ENCODE data around the gene PGAM2. TPM values are rescaled to one million over a fixed set of nuclear protein-coding genes. Genes with fewer than 3 reads are reported as not detected.

Gene PGAM2
- total RNA-seq, 1 experiment from 2014 or later, result 2.4 TPM

DNA sequence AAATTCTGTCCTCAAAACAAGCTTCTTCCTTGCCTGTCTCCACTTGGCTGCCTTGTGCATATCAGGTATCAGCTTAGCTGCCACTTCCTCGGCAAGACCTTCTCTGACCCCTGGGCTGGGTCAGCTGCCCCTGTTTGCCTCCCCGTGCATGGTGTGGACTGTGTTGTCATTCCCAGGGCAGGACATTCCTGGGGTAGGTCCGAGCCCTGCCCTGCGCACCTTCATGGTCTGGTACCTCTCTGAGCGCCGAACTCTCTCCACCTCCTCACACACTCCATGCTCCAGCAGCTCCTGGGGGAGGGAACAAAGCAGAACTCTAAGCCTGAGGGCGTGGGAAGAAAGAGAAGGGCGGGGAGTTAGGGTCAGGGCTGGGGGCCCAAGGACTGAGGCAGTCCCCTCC is 13.2 kb upstream of the PGAM2 start:
- ChIA-PET POLR2A (interaction anchor here (0.6 kb wide), 1 partner anchor 37 kb away, joined by 6 read pairs; no protein-coding TSS in a partner anchor), CTCF (no interaction called here)
- ATAC-seq (no peak), DNase-seq (ENCODE audit: low spot score) (no peak)
- peaks cover 29% of the 10 kb centered on the region for H3K36me3 Mint-ChIP-seq
- no peak overlapping the region for H3K27ac Mint-ChIP-seq
- no peak overlapping the region for H3K4me3 Mint-ChIP-seq
- no peaks in the 10 kb centered on the region for H3K9me3 Mint-ChIP-seq
- peaks cover 8% of the 10 kb centered on the region for H3K27me3 Mint-ChIP-seq (ENCODE audit: low read depth)
- TF ChIP-seq TEAD1 (CRISPR knock-in tag; IDR thresholded peaks at IDR 0.05) (no peak), MYBL2 (CRISPR knock-in tag; IDR thresholded peaks at IDR 0.05) (no peak), AR (CRISPR knock-in tag; IDR thresholded peaks at IDR 0.05) (no peak), MLX (CRISPR knock-in tag; IDR thresholded peaks at IDR 0.05) (no peak), ETV6 (CRISPR knock-in tag; IDR thresholded peaks at IDR 0.05) (no peak)
- TF ChIP-seq, protein P1, sequence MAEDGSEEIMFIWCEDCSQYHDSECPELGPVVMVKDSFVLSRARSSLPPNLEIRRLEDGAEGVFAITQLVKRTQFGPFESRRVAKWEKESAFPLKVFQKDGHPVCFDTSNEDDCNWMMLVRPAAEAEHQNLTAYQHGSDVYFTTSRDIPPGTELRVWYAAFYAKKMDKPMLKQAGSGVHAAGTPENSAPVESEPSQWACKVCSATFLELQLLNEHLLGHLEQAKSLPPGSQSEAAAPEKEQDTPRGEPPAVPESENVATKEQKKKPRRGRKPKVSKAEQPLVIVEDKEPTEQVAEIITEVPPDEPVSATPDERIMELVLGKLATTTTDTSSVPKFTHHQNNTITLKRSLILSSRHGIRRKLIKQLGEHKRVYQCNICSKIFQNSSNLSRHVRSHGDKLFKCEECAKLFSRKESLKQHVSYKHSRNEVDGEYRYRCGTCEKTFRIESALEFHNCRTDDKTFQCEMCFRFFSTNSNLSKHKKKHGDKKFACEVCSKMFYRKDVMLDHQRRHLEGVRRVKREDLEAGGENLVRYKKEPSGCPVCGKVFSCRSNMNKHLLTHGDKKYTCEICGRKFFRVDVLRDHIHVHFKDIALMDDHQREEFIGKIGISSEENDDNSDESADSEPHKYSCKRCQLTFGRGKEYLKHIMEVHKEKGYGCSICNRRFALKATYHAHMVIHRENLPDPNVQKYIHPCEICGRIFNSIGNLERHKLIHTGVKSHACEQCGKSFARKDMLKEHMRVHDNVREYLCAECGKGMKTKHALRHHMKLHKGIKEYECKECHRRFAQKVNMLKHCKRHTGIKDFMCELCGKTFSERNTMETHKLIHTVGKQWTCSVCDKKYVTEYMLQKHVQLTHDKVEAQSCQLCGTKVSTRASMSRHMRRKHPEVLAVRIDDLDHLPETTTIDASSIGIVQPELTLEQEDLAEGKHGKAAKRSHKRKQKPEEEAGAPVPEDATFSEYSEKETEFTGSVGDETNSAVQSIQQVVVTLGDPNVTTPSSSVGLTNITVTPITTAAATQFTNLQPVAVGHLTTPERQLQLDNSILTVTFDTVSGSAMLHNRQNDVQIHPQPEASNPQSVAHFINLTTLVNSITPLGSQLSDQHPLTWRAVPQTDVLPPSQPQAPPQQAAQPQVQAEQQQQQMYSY (CRISPR knock-in tag; IDR thresholded peaks at IDR 0.05), result no peak
- TF ChIP-seq, protein P2, sequence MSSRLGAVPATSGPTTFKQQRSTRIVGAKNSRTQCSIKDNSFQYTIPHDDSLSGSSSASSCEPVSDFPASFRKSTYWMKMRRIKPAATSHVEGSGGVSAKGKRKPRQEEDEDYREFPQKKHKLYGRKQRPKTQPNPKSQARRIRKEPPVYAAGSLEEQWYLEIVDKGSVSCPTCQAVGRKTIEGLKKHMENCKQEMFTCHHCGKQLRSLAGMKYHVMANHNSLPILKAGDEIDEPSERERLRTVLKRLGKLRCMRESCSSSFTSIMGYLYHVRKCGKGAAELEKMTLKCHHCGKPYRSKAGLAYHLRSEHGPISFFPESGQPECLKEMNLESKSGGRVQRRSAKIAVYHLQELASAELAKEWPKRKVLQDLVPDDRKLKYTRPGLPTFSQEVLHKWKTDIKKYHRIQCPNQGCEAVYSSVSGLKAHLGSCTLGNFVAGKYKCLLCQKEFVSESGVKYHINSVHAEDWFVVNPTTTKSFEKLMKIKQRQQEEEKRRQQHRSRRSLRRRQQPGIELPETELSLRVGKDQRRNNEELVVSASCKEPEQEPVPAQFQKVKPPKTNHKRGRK (CRISPR knock-in tag; IDR thresholded peaks at IDR 0.05; ENCODE audit: borderline replicate concordance), result no peak
- peaks cover 11% of the 10 kb centered on the region; the same call in 1 of the 2 replicates for H3K4me1 Mint-ChIP-seq

GRCh38 chr7:44077681-44078091 is 12.3 kb upstream of the PGAM2 start:
- ATAC-seq (no peak), DNase-seq (ENCODE audit: low spot score) (no peak)
- TF ChIP-seq AFF4 (CRISPR knock-in tag; IDR thresholded peaks at IDR 0.05; ENCODE audit: borderline replicate concordance), result no peak
- TF ChIP-seq STAT6 (CRISPR knock-in tag; conservative IDR thresholded peaks at IDR 0.05; ENCODE audit: low read depth), result no peak
- no peak for TF ChIP-seq MXD4 (CRISPR knock-in tag; IDR thresholded peaks at IDR 0.05; ENCODE audit: borderline replicate concordance)
- TF ChIP-seq TP53 (CRISPR knock-in tag; IDR thresholded peaks at IDR 0.05), result no peak
- no peak for TF ChIP-seq ATF3 (CRISPR knock-in tag; conservative IDR thresholded peaks at IDR 0.05)
- no peak for TF ChIP-seq IRF1 (CRISPR knock-in tag; IDR thresholded peaks at IDR 0.05)
- no peak for TF ChIP-seq E2F4 (CRISPR knock-in tag; IDR thresholded peaks at IDR 0.05; ENCODE audit: borderline replicate concordance, low read depth)
- TF ChIP-seq TEAD4 (CRISPR knock-in tag; IDR thresholded peaks at IDR 0.05), result no peak
- no peak for TF ChIP-seq ZNF138 (CRISPR knock-in tag; conservative IDR thresholded peaks at IDR 0.05)

More at GRCh38 chr7:44077681-44078091, 12.3 kb upstream of the PGAM2 start:
- Mint-ChIP-seq H3K36me3 (peaks cover 29% of the 10 kb centered on the region), H3K9me3 (no peaks in the 10 kb centered on the region), H3K27me3 (ENCODE audit: low read depth) (no peaks in the 10 kb centered on the region), H3K4me1 (peaks cover 9% of the 10 kb centered on the region; the same call in 1 of the 2 replicates), H3K4me3 (no peak overlapping the region), H3K27ac (no peak overlapping the region)
- ChIA-PET CTCF (no interaction called here), POLR2A (no interaction called here)

All from WTC11 (cell line).